Vagina (tissue), 2 donors: Measurements from ENCODE around the gene EDN1. TPM values are rescaled to one million over a fixed set of nuclear protein-coding genes. Genes with fewer than 3 reads are reported as not detected.

ENCODE experiments used
- DNase-seq, 2 donors: peaks; one replicate each; pipeline ENCODE4 v3.0.0-alpha.2; 2017; ENCODE audit errors: extremely low spot score in 2 of 2
- H3K27ac ChIP-seq: fragments of 200-600 bp; sonication (generic); one replicate; pipeline ENCODE4 v1.5.1; 2019
- H3K27me3 ChIP-seq: fragments of 200-600 bp; sonication (generic); one replicate; pipeline ENCODE4 v1.5.1; 2019
- H3K36me3 ChIP-seq, 2 donors: fragments of 200-600 bp; sonication (generic); one replicate each; pipeline ENCODE4 v1.5.1; 2017 to 2019
- H3K4me1 ChIP-seq: fragments of 200-600 bp; sonication (generic); one replicate; pipeline ENCODE4 v1.5.1; 2019
- H3K4me3 ChIP-seq, 2 donors: fragments of 200-600 bp; sonication (generic); 1 replicate in 1 of 2; 2 replicates in 1 of 2; pipeline ENCODE4 v1.5.1; 2016 to 2019
- H3K9me3 ChIP-seq: fragments of 200-600 bp; sonication (generic); one replicate; pipeline ENCODE4 v1.5.1; 2019
- POLR2A ChIP-seq, 2 donors: fragments of 450-650 bp; IDR thresholded peaks; one replicate each; pipeline ENCODE4 v1.6.1; 2017; ENCODE audit warnings: antibody characterized with exemption in 2 of 2, mild to moderate bottlenecking in 2 of 2, moderate library complexity in 2 of 2
- POLR2AphosphoS5 ChIP-seq, 2 donors: sonication (generic); formaldehyde crosslinking; IDR thresholded peaks; one replicate each; pipeline ENCODE4 v1.9.0; 2017; ENCODE audit warnings: antibody characterized with exemption in 2 of 2, mild to moderate bottlenecking in 2 of 2, low read depth in 1 of 2; ENCODE audit not compliant: insufficient read depth in 1 of 2
- intact Hi-C: fragments of 100-400 bp; cut with DNase I; formaldehyde crosslinking; loops from one replicate; pipeline ENCODE4 v1.15.1; 2023
- total RNA-seq: library from RNA; depleted of rRNA; stranded (reverse); fragments of >200 nt; gene quantifications from one replicate; pipeline ENCODE4 v1.2.3, GENCODE V29; 2016
- TF ChIP-seq, protein P1 (sequence below), 3 experiments: fragments of 450-650 bp in 2 of 3; fragments of 200-600 bp in 1 of 3; sonication (generic) in 1 of 3; IDR thresholded peaks; one replicate each; pipeline ENCODE4 v1.5.1; 2017 to 2019; ENCODE audit warnings: antibody characterized with exemption in 3 of 3, mild to moderate bottlenecking in 2 of 3, moderate library complexity in 2 of 3

EDN1 gene
- total RNA-seq, 1 donor from 2014 or later = 7.1 TPM

DNA sequence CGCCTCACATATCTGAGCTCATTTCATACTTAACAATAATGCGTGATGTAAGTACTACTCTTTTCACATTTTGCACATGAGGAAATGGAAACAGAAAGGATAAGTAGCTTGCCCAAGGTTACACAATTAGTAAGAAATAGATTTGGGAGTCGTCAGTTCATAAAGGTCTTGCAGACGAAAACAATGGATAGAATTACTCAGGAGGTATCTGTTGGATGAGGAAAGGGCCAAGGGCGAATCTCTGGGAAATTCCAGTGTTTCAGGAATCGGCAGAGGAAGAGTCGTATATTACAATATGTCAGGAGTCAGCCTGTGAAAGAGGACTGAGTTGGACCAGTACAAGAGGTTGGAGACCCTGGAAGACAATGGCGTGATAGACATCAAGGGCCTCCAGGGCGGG is 12.8 kb upstream of the EDN1 start:
- Histone ChIP-seq H3K4me3 (no peak overlapping the region), H3K27ac (no peak overlapping the region), H3K4me1 (peaks cover 6% of the 10 kb centered on the region), H3K9me3 (no peaks in the 10 kb centered on the region), H3K36me3 (no peaks in the 10 kb centered on the region), H3K27me3 (no peaks in the 10 kb centered on the region)
- intact Hi-C loops = no loop called here
- no peak for TF ChIP-seq POLR2AphosphoS5 (IDR thresholded peaks at IDR 0.05; ENCODE audit: insufficient read depth in 1 of 2, low read depth in 1 of 2)
- TF ChIP-seq, protein P1, sequence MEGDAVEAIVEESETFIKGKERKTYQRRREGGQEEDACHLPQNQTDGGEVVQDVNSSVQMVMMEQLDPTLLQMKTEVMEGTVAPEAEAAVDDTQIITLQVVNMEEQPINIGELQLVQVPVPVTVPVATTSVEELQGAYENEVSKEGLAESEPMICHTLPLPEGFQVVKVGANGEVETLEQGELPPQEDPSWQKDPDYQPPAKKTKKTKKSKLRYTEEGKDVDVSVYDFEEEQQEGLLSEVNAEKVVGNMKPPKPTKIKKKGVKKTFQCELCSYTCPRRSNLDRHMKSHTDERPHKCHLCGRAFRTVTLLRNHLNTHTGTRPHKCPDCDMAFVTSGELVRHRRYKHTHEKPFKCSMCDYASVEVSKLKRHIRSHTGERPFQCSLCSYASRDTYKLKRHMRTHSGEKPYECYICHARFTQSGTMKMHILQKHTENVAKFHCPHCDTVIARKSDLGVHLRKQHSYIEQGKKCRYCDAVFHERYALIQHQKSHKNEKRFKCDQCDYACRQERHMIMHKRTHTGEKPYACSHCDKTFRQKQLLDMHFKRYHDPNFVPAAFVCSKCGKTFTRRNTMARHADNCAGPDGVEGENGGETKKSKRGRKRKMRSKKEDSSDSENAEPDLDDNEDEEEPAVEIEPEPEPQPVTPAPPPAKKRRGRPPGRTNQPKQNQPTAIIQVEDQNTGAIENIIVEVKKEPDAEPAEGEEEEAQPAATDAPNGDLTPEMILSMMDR (IDR thresholded peaks at IDR 0.05) = no peak
- no peak for TF ChIP-seq POLR2A (IDR thresholded peaks at IDR 0.05)
- no peak for DNase-seq

DNA sequence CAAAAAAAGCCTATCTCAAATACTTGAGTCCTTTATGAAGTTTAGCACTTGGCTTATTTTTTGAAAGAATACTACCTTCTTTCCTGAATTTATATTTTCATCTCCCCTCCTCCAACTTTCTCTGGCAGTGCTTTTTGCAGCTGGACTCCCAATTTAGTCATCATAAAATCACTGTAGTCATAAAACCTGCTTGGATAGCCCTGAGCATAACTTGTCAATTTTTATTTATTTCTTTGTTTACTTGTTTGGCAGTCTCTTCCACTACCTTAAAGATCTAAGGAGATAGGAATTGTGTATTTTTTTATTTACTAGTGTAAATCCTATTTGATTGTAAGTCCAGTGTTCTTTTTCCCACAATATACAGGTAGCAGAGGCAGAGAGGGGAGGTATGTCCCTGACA is 11.2 kb upstream of the EDN1 start:
- no peaks in the 10 kb centered on the region for H3K27me3 ChIP-seq
- no peak overlapping the region for H3K27ac ChIP-seq
- H3K4me3 ChIP-seq = no peak overlapping the region
- no peaks in the 10 kb centered on the region for H3K36me3 ChIP-seq
- intact Hi-C loops = no loop called here
- H3K4me1 ChIP-seq = peaks cover 6% of the 10 kb centered on the region
- no peaks in the 10 kb centered on the region for H3K9me3 ChIP-seq
- no peak for DNase-seq
- TF ChIP-seq POLR2AphosphoS5 (IDR thresholded peaks at IDR 0.05; ENCODE audit: insufficient read depth in 1 of 2, low read depth in 1 of 2) (no peak), POLR2A (IDR thresholded peaks at IDR 0.05) (no peak)
- TF ChIP-seq, protein P1 (IDR thresholded peaks at IDR 0.05) = no peak

DNA sequence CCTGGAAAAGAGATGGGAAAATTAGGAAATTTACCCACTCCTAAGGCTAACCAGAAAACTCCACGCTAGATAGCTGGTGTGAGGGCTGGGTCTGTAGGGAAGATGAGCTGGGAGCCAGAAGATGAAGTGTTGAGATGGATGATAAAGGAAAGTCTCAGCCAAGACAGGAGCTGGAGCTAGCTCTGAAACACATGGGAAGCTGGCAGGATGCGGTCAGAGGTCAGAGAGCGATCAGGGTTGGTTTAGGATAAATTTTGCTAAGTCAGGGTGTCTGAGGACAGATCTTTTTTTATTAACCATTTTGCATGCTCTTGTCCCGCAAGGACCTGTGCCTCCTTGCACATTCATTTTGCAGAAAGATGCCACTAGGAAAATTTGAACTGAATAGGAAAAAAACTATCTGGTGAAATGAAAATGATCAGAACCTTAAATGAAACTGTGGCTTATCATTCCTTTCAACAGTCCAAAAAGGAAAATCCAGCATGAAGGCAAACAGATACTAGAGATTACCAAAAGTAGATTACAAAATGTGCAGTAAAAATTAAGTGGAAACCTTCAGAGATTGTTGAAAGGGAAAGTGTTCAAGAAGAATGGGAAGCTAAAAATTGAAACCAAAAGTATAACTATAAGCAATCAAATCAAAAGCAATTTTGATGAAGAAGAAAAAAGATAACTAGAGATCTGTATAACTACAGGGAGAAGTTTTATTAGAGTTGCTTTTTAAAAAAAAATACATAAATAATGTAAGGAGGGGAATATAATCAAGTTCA is 10.7 kb upstream of the EDN1 start:
- Histone ChIP-seq H3K27me3 (no peaks in the 10 kb centered on the region), H3K4me1 (peaks cover 6% of the 10 kb centered on the region), H3K36me3 (no peaks in the 10 kb centered on the region), H3K4me3 (no peak overlapping the region), H3K27ac (no peak overlapping the region), H3K9me3 (no peaks in the 10 kb centered on the region)
- TF ChIP-seq, protein P1 (IDR thresholded peaks at IDR 0.05) = no peak
- no peak for DNase-seq
- intact Hi-C loops = no loop called here

DNA sequence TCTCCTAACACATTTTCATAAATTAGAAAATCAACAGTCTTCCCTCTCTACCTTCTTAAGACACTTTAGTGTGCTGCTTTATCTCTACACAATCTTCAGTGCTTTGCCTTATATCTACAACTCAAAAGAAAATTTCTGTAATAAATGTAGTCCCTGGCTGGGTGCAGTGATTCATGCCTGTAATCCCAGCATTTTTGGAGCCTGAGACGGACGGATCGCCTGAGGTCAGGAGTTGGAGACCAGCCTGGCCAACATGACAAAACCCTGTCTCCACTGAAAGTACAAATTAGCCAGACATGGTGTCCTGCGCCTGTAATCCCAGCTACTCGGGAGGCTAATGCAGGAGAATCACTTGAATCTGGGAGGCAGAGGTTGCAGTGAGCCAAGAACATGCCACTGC is 9.7 kb upstream of the EDN1 start:
- no peaks in the 10 kb centered on the region for H3K9me3 ChIP-seq
- H3K27ac ChIP-seq = no peak overlapping the region

DNA sequence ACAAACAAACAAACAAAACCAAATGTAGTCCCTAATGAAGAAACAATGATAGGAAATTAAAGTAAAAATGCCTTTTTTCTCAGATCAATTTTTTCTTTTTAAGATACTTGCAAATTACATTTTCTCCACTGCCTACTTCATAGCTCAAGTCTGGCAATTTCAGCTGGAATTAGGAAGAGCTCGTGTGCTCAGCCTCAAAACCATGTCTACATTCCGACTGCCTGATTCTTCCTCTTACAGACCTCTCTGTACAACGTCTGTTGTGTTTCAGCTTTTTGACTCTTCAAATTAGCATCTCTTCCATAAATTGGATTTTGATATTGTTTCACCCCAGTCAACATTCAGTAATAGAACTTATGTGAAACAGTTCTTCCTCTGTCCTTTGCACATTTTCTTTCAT is 9.3 kb upstream of the EDN1 start:
- intact Hi-C loops = no loop called here
- no peak for DNase-seq
- no peaks in the 10 kb centered on the region for H3K36me3 ChIP-seq
- TF ChIP-seq, protein P1 (IDR thresholded peaks at IDR 0.05) = no peak
- TF ChIP-seq POLR2A (IDR thresholded peaks at IDR 0.05) (no peak), POLR2AphosphoS5 (IDR thresholded peaks at IDR 0.05; ENCODE audit: insufficient read depth in 1 of 2, low read depth in 1 of 2) (no peak)
- H3K27me3 ChIP-seq = no peaks in the 10 kb centered on the region
- H3K4me1 ChIP-seq = peaks cover 6% of the 10 kb centered on the region
- no peaks in the 10 kb centered on the region for H3K9me3 ChIP-seq
- H3K27ac ChIP-seq = no peak overlapping the region
- no peak overlapping the region for H3K4me3 ChIP-seq

More for the DNA sequence above, 9.7 kb upstream of the EDN1 start:
- Histone ChIP-seq H3K27me3 (no peaks in the 10 kb centered on the region), H3K4me3 (no peak overlapping the region), H3K4me1 (peaks cover 6% of the 10 kb centered on the region), H3K36me3 (no peaks in the 10 kb centered on the region)
- intact Hi-C loops = no loop called here
- no peak for DNase-seq
- TF ChIP-seq, protein P1 (IDR thresholded peaks at IDR 0.05) = no peak
- no peak for TF ChIP-seq POLR2AphosphoS5 (IDR thresholded peaks at IDR 0.05; ENCODE audit: insufficient read depth in 1 of 2, low read depth in 1 of 2)
- TF ChIP-seq POLR2A (IDR thresholded peaks at IDR 0.05) = no peak
